ENCODE data around the gene CETP.
"Not testable (repeated sequence)": the region's sequence is repeated elsewhere in the genome, so short reads cannot be mapped to it uniquely, and the experiment has no call there.

GRCh38 chr16:56973899-56974298 is 12.1 kb downstream of the CETP start:
- not testable (repeated sequence) for TF ChIP-seq EZH2 (IDR thresholded peaks at IDR 0.05; ENCODE audit: insufficient read depth, low read length)
- TF ChIP-seq, protein P1, sequence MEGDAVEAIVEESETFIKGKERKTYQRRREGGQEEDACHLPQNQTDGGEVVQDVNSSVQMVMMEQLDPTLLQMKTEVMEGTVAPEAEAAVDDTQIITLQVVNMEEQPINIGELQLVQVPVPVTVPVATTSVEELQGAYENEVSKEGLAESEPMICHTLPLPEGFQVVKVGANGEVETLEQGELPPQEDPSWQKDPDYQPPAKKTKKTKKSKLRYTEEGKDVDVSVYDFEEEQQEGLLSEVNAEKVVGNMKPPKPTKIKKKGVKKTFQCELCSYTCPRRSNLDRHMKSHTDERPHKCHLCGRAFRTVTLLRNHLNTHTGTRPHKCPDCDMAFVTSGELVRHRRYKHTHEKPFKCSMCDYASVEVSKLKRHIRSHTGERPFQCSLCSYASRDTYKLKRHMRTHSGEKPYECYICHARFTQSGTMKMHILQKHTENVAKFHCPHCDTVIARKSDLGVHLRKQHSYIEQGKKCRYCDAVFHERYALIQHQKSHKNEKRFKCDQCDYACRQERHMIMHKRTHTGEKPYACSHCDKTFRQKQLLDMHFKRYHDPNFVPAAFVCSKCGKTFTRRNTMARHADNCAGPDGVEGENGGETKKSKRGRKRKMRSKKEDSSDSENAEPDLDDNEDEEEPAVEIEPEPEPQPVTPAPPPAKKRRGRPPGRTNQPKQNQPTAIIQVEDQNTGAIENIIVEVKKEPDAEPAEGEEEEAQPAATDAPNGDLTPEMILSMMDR (IDR thresholded peaks at IDR 0.05; ENCODE audit: insufficient read depth, low read depth, low read length), result not testable (repeated sequence)

Data from astrocyte (in vitro differentiated cells and primary cell).